Gastroesophageal sphincter (tissue), 4 donors: ENCODE measurements around the gene RECQL. TPM values are rescaled to one million over a fixed set of nuclear protein-coding genes. Genes with fewer than 3 reads are reported as not detected.

Experiments used
- total RNA-seq, 4 donors: library from RNA; depleted of rRNA; stranded (reverse); fragments of >200 nt; gene quantifications; one replicate each; pipeline ENCODE4 v1.1.0, GENCODE V29; 2016

RECQL gene
- total RNA-seq, 4 donors from 2014 or later, result 44.6 to 75.0 (median 58.2) TPM

Other genes with a start within 250 kb of the RECQL start
- under 1 TPM in 1 of 4 donors, not detected in 3; 0.04 TPM for gene SLCO1A2, start 166.7 kb downstream of the RECQL start, total RNA-seq
- not detected for gene IAPP, start 128.7 kb downstream of the RECQL start, total RNA-seq
- 10 to 100 TPM; 17.9 to 22.1 (median 20.1) TPM for gene PYROXD1, start 64.0 kb downstream of the RECQL start, total RNA-seq
- 10 to 100 TPM; 16.9 to 24.4 (median 20.9) TPM for gene GOLT1B, start 154 bp upstream of the RECQL start, total RNA-seq
- 1 to 10 TPM in 1 of 4 donors, under 1 TPM in 3; 0.15 to 1.2 (median 0.67) TPM for gene SPX, start 24.7 kb upstream of the RECQL start, total RNA-seq
- gene GYS2, start 103.2 kb upstream of the RECQL start, total RNA-seq, result not detected
- gene LDHB, start 156.2 kb upstream of the RECQL start, total RNA-seq, result 100 to 1,000 TPM; 384 to 506 (median 452) TPM